MCF 10A (cell line): ENCODE results near the gene ETF1. TPM values are rescaled to one million over a fixed set of nuclear protein-coding genes. Genes with fewer than 3 reads are reported as not detected.

ENCODE experiments used
- BruUV-seq: library from RNA; stranded (reverse); fragments of 400-500 nt; replicated peaks from 2 replicates; lab custom pipeline; 2021; lab: Mats Ljungman, UMichigan
- CTCF ChIA-PET: fragments of 300-600 bp; sonication (Branson Sonifier 250); formaldehyde crosslinking; extraction: SDS; loops from one replicate; lab custom pipeline; 2021; ENCODE audit warnings: antibody characterized with exemption, inconsistent platforms; lab: Yijun Ruan, JAX
- POLR2A ChIA-PET: fragments of 300-600, 350-650 bp; sonication (Branson Sonifier 250); formaldehyde crosslinking; extraction: SDS; loops from one replicate; lab custom pipeline; 2020; ENCODE audit warnings: antibody characterized with exemption, inconsistent platforms; lab: Yijun Ruan, JAX
- DNase-seq: peaks from one replicate; pipeline ENCODE4 v3.0.0-alpha.2; 2018; ENCODE audit not compliant: unreplicated experiment
- H3K27ac Mint-ChIP-seq: one replicate; pipeline ENCODE4 v1.8.0; 2022; ENCODE audit warnings: mild to moderate bottlenecking, low read depth, mixed read lengths; ENCODE audit not compliant: unreplicated experiment
- H3K27me3 Mint-ChIP-seq: one replicate; pipeline ENCODE4 v1.8.0; 2022; ENCODE audit warnings: mixed read lengths; ENCODE audit not compliant: insufficient read depth, unreplicated experiment
- H3K36me3 Mint-ChIP-seq: one replicate; pipeline ENCODE4 v1.8.0; 2022; ENCODE audit warnings: mild to moderate bottlenecking, moderate library complexity, mixed read lengths; ENCODE audit not compliant: insufficient read depth, unreplicated experiment
- H3K4me1 Mint-ChIP-seq: one replicate; pipeline ENCODE4 v1.8.0; 2022; ENCODE audit warnings: mixed read lengths; ENCODE audit not compliant: insufficient read depth, unreplicated experiment
- H3K4me3 Mint-ChIP-seq: one replicate; pipeline ENCODE4 v1.8.0; 2022; ENCODE audit warnings: mild to moderate bottlenecking, moderate library complexity, mixed read lengths; ENCODE audit not compliant: unreplicated experiment
- H3K9me3 Mint-ChIP-seq: one replicate; pipeline ENCODE4 v1.8.0; 2022; ENCODE audit warnings: mixed read lengths; ENCODE audit not compliant: unreplicated experiment
- intact Hi-C: fragments of 100-400 bp; cut with micrococcal nuclease; formaldehyde crosslinking; loops from 2 replicates; pipeline ENCODE4 v1.14.1; 2022
- total RNA-seq: library from RNA; stranded (reverse); gene quantifications from 2 replicates; pipeline ENCODE4 v1.2.3, GENCODE V29; 2022
- TF ChIP-seq, protein P1 (sequence below): fragments of 200-600 bp; IDR thresholded peaks from one replicate; pipeline ENCODE4 v1.8.0; 2022; ENCODE audit warnings: antibody characterized with exemption, mild to moderate bottlenecking; ENCODE audit not compliant: unreplicated experiment

The ETF1 gene
- total RNA-seq, 1 experiment from 2014 or later: 349 TPM

DNA sequence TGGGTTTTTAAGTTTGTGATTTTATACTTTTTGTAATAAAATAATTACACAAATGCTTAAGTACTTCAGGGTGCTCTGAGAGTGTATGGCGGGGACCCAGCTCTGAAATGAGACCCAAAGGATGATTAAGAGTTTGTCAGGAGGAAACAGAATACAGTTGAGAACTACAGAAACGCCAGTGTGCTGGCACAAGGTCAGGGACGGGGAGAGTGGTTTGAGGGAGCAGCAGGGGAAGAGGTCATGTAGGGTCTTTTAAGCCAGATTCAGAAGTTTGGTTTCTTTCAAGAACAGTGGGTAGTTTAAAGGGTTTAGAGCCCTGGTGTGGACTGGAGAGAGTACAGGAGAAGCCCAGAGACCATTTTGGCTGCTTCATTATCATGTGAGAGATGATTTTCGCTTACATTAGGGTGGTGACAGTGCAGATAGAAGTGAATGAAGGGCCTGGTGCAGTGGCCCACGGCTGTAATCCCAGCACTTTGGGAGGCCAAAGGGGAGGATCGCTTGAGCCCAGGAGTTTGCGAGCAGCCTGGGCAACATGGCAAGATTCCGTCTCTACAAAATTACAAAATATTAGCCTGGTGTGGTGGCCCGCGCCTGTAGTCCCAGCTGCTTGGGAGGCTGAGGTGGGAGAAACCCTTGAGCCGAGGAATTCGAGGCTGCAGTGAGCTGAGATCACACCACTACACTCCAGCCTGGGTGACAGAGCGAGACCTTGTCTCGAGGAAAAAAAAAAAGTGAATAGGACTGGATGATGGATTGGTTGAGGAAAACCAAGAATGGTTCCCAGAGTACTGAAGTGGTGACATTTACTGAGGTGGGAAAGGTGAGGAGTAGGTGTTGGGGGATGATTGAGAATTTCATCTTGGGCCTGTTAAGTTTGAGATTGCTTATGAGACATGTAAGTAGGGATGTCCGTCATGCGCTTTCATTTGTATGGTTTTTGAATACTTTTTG is 1.4 kb upstream of the ETF1 start:
- POLR2A ChIA-PET: interaction anchor here (0.7 to 11.8 kb wide), 31 partner anchors 8 to 798 kb away, joined by 3 to 276 read pairs (median 10); partner anchors contain the start of genes BRD8, EGR1, FAM53C and HSPA9
- no peaks in the 10 kb centered on the region for H3K9me3 Mint-ChIP-seq
- intact Hi-C loops: loop anchor here (10.0 kb wide), 1 partner anchor 210 kb away; the partner anchor contains the start of genes CDC25C and FAM53C
- BruUV-seq: no TSS peak
- CTCF ChIA-PET: interaction anchor here (0.5 to 9.5 kb wide), 14 partner anchors 8 to 1246 kb away, joined by 3 to 124 read pairs (median 4); partner anchors contain the start of gene EGR1
- H3K27ac Mint-ChIP-seq: peak overlapping the region; percentile 97
- H3K27me3 Mint-ChIP-seq: no peaks in the 10 kb centered on the region
- TF ChIP-seq, protein P1, sequence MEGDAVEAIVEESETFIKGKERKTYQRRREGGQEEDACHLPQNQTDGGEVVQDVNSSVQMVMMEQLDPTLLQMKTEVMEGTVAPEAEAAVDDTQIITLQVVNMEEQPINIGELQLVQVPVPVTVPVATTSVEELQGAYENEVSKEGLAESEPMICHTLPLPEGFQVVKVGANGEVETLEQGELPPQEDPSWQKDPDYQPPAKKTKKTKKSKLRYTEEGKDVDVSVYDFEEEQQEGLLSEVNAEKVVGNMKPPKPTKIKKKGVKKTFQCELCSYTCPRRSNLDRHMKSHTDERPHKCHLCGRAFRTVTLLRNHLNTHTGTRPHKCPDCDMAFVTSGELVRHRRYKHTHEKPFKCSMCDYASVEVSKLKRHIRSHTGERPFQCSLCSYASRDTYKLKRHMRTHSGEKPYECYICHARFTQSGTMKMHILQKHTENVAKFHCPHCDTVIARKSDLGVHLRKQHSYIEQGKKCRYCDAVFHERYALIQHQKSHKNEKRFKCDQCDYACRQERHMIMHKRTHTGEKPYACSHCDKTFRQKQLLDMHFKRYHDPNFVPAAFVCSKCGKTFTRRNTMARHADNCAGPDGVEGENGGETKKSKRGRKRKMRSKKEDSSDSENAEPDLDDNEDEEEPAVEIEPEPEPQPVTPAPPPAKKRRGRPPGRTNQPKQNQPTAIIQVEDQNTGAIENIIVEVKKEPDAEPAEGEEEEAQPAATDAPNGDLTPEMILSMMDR: no peak
- peaks cover 22% of the 10 kb centered on the region for H3K36me3 Mint-ChIP-seq
- peak overlapping the region; percentile 79 for H3K4me3 Mint-ChIP-seq
- peaks cover 39% of the 10 kb centered on the region for H3K4me1 Mint-ChIP-seq
- no peak for DNase-seq

DNA sequence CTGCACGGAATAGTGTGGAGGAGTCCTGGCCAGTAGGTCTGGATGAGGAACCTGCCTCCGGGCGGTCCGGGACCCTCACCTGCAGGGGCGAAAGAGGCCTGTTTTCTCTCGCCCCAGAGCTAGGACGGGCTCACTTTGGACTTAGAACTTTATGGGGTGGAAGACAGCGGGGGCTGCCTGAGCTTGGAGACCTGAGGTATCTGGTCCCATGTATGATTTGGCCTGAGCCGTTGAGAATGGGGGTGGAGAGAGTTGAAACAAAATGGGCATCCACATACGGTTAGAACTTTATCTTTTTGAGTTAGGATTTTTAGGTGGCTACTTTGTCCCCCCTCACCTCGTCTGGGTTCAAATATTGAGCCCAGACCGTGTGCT is 681 bp upstream of the ETF1 start:
- H3K9me3 Mint-ChIP-seq: no peaks in the 10 kb centered on the region
- DNase-seq: no peak
- TF ChIP-seq, protein P1: no peak
- H3K4me3 Mint-ChIP-seq: peak overlapping the region; percentile 79
- peaks cover 38% of the 10 kb centered on the region for H3K4me1 Mint-ChIP-seq
- TSS peak; percentile 84 for BruUV-seq
- no peaks in the 10 kb centered on the region for H3K27me3 Mint-ChIP-seq
- H3K36me3 Mint-ChIP-seq: peaks cover 22% of the 10 kb centered on the region
- intact Hi-C loops: loop anchor here (1.0 to 10.0 kb wide), 5 partner anchors 31 to 365 kb away; partner anchors contain the start of genes BRD8, CDC25C, FAM53C and HSPA9
- POLR2A ChIA-PET: interaction anchor here (0.7 to 11.8 kb wide), 47 partner anchors 9 to 1494 kb away, joined by 3 to 276 read pairs (median 5); partner anchors contain the start of genes BRD8, CDC23, CDC25C and CTNNA1
- CTCF ChIA-PET: interaction anchor here (0.5 to 9.5 kb wide), 16 partner anchors 9 to 1246 kb away, joined by 3 to 124 read pairs (median 4); partner anchors contain the start of gene EGR1
- peak overlapping the region; percentile 97 for H3K27ac Mint-ChIP-seq

DNA sequence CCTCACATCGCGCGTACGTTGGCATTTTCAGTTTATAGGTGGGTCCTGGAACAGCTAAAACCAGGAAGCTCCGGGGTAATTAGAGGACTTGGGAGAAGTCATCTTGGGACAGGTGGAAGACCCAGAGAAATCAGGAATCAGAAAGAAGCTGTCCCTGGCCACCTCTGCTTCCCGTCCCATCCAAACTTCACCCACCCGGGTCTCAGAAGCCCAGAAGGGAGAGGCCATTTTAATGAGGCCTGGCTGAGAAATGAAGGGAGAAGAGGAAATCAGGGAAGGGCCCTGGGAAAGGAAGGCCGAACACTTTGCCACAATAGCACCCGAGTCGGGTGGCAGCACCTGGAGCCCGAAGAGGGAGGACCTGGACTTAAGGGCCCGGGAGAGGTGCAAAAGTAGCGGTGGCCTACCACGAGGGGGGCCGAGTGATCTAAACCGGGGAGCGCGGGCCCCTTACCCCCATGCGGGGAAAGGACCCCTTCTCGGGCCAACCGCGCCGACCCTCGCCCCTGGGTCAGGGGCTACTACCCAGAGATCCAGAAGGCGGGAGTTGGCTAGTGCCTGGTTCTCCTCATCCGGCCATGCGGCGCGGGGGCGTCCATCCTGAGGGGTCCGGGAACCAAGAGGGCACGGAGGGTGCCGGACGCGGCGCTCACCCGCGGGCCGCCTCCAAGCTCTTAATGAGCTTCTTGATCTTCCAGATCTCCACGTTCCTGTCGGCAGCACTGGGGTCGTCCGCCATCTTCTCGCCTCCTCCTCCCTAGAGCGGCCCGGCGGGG is 668 bp downstream of the ETF1 start:
- Mint-ChIP-seq H3K9me3 (no peaks in the 10 kb centered on the region), H3K4me3 (peak overlapping the region; percentile 79), H3K36me3 (peaks cover 33% of the 10 kb centered on the region), H3K27ac (peak overlapping the region; percentile 97), H3K4me1 (peaks cover 29% of the 10 kb centered on the region), H3K27me3 (no peaks in the 10 kb centered on the region)
- TF ChIP-seq, protein P1: no peak
- intact Hi-C loops: loop anchor here (2.0 to 10.0 kb wide), 4 partner anchors 32 to 364 kb away; partner anchors contain the start of genes BRD8, CDC25C, FAM53C and HSPA9
- CTCF ChIA-PET: interaction anchor here (0.7 to 9.5 kb wide), 11 partner anchors 8 to 755 kb away, joined by 3 to 124 read pairs (median 4); partner anchors contain the start of gene EGR1
- BruUV-seq: TSS peak; percentile 53
- DNase-seq: peak; percentile 39
- POLR2A ChIA-PET: interaction anchor here (0.7 to 11.8 kb wide), 40 partner anchors 10 to 800 kb away, joined by 3 to 276 read pairs (median 7); partner anchors contain the start of genes BRD8, CDC23, CTNNA1 and EGR1
